ENCODE results near the gene WFDC1. TPM values are rescaled to one million over a fixed set of nuclear protein-coding genes. Genes with fewer than 3 reads are reported as not detected.

The WFDC1 gene
- total RNA-seq, 1 experiment from 2014 or later: not detected

GRCh38 chr16:84310642-84311041, 16.0 kb downstream of the WFDC1 start:
- BruUV-seq (replicated peaks): no TSS peak
- Mint-ChIP-seq H3K36me3 (ENCODE audit: insufficient read depth, unreplicated experiment) (peaks cover 5% of the 10 kb centered on the region), H3K27me3 (ENCODE audit: insufficient read depth, unreplicated experiment) (no peaks in the 10 kb centered on the region), H3K4me1 (ENCODE audit: low read depth, unreplicated experiment) (peaks cover 7% of the 10 kb centered on the region), H3K9me3 (ENCODE audit: unreplicated experiment) (no peaks in the 10 kb centered on the region), H3K27ac (ENCODE audit: unreplicated experiment) (no peak overlapping the region), H3K4me3 (ENCODE audit: unreplicated experiment) (no peak overlapping the region)
- H3K36me3 ChIP-seq (ENCODE audit: control insufficient read depth, insufficient read depth, low read length): no peaks in the 10 kb centered on the region
- ChIA-PET CTCF (no interaction called here), POLR2A (no interaction called here)
- no peaks in the 10 kb centered on the region for H3K9me3 ChIP-seq
- no peak for DNase-seq
- no peak overlapping the region for H3K4me3 ChIP-seq (ENCODE audit: low read depth, low read length)
- H3K27me3 ChIP-seq (replicated peaks; ENCODE audit: control insufficient read depth, insufficient read depth, low read length): no peaks in the 10 kb centered on the region
- peaks cover 6% of the 10 kb centered on the region; the same call in 1 of the 2 replicates for H3K4me1 ChIP-seq
- intact Hi-C loops (cut with micrococcal nuclease; ENCODE audit: unreplicated experiment): no loop called here
- TF ChIP-seq CTCF (IDR thresholded peaks at IDR 0.05; ENCODE audit: insufficient read depth in 1 of 2, low read depth in 1 of 2, low read length in 1 of 2, severe bottlenecking in 1 of 2, unreplicated experiment in 1 of 2): no peak

GRCh38 chr16:84312783-84313382, 18.2 kb downstream of the WFDC1 start:
- no peaks in the 10 kb centered on the region for H3K9me3 Mint-ChIP-seq (ENCODE audit: unreplicated experiment)
- no peak overlapping the region for H3K27ac Mint-ChIP-seq (ENCODE audit: unreplicated experiment)
- peak overlapping the region; percentile 19 for H3K4me3 ChIP-seq (ENCODE audit: low read depth, low read length)
- no peaks in the 10 kb centered on the region for H3K27me3 ChIP-seq (replicated peaks; ENCODE audit: control insufficient read depth, insufficient read depth, low read length)
- intact Hi-C loops (cut with micrococcal nuclease; ENCODE audit: unreplicated experiment): no loop called here
- POLR2A ChIA-PET: no interaction called here
- H3K4me3 Mint-ChIP-seq (ENCODE audit: unreplicated experiment): peak overlapping the region; percentile 23
- DNase-seq: peak; percentile 63 to 67
- CTCF ChIA-PET: interaction anchor here (0.8 to 1.3 kb wide), 2 partner anchors 8 to 86 kb away, joined by 3 to 4 read pairs; no protein-coding TSS in a partner anchor
- no peaks in the 10 kb centered on the region for H3K36me3 ChIP-seq (ENCODE audit: control insufficient read depth, insufficient read depth, low read length)
- peaks cover 10% of the 10 kb centered on the region for H3K4me1 Mint-ChIP-seq (ENCODE audit: low read depth, unreplicated experiment)
- no TSS peak for BruUV-seq (replicated peaks)
- no peaks in the 10 kb centered on the region for H3K9me3 ChIP-seq
- peak in 1 of 2 experiments; percentile 26 for TF ChIP-seq CTCF (IDR thresholded peaks at IDR 0.05; ENCODE audit: insufficient read depth in 1 of 2, low read depth in 1 of 2, low read length in 1 of 2, severe bottlenecking in 1 of 2, unreplicated experiment in 1 of 2)
- no peaks in the 10 kb centered on the region for H3K27me3 Mint-ChIP-seq (ENCODE audit: insufficient read depth, unreplicated experiment)
- no peaks in the 10 kb centered on the region for H3K4me1 ChIP-seq
- H3K36me3 Mint-ChIP-seq (ENCODE audit: insufficient read depth, unreplicated experiment): peaks cover 5% of the 10 kb centered on the region

GRCh38 chr16:84313921-84314320, 19.2 kb downstream of the WFDC1 start:
- H3K36me3 Mint-ChIP-seq (ENCODE audit: insufficient read depth, unreplicated experiment): peaks cover 5% of the 10 kb centered on the region
- ChIA-PET CTCF (no interaction called here), POLR2A (no interaction called here)
- Histone ChIP-seq H3K36me3 (ENCODE audit: control insufficient read depth, insufficient read depth, low read length) (no peaks in the 10 kb centered on the region), H3K4me1 (no peaks in the 10 kb centered on the region), H3K9me3 (no peaks in the 10 kb centered on the region), H3K27me3 (replicated peaks; ENCODE audit: control insufficient read depth, insufficient read depth, low read length) (no peaks in the 10 kb centered on the region), H3K4me3 (ENCODE audit: low read depth, low read length) (no peak overlapping the region)
- peaks cover 10% of the 10 kb centered on the region for H3K4me1 Mint-ChIP-seq (ENCODE audit: low read depth, unreplicated experiment)
- H3K9me3 Mint-ChIP-seq (ENCODE audit: unreplicated experiment): no peaks in the 10 kb centered on the region
- DNase-seq: no peak
- no peaks in the 10 kb centered on the region for H3K27me3 Mint-ChIP-seq (ENCODE audit: insufficient read depth, unreplicated experiment)
- BruUV-seq (replicated peaks): no TSS peak
- no peak overlapping the region for H3K4me3 Mint-ChIP-seq (ENCODE audit: unreplicated experiment)
- intact Hi-C loops (cut with micrococcal nuclease; ENCODE audit: unreplicated experiment): no loop called here
- no peak overlapping the region for H3K27ac Mint-ChIP-seq (ENCODE audit: unreplicated experiment)
- no peak for TF ChIP-seq CTCF (IDR thresholded peaks at IDR 0.05; ENCODE audit: insufficient read depth in 1 of 2, low read depth in 1 of 2, low read length in 1 of 2, severe bottlenecking in 1 of 2, unreplicated experiment in 1 of 2)

Data from Caco-2 (cell line).